Heart left ventricle (tissue), 16 donors: Measurements from ENCODE around the gene MAST3. TPM values are rescaled to one million over a fixed set of nuclear protein-coding genes. Genes with fewer than 3 reads are reported as not detected.

Experiments used
- ATAC-seq, 4 donors: fragments of 200-7000 bp; cut with Tn5 transposase; one replicate each; pipeline ENCODE4 v1.9.1; 2020 to 2022; ENCODE audit warnings: moderate library complexity in 4 of 4, mild to moderate bottlenecking in 3 of 4, moderate number of reproducible peaks in 1 of 4
- DNase-seq, 5 donors: peaks; one replicate each; pipeline ENCODE4 v3.0.0-alpha.2; 2020
- H3K27ac ChIP-seq, 12 donors: fragments of 200-600 bp; sonication (generic) in 4 of 12; one replicate each; pipeline versions ENCODE4 v1.5.0 to v1.8.0; 2016 to 2022; ENCODE audit warnings: mild to moderate bottlenecking in 2 of 12
- H3K27me3 ChIP-seq, 9 donors: fragments of 200-600 bp; sonication (generic) in 2 of 9; one replicate each; pipeline versions ENCODE4 v1.5.1 to v1.8.0; 2016 to 2022; ENCODE audit warnings: mild to moderate bottlenecking in 3 of 9
- H3K36me3 ChIP-seq, 9 donors: fragments of 200-600 bp; sonication (generic) in 2 of 9; one replicate each; pipeline versions ENCODE4 v1.5.0 to v1.8.0; 2018 to 2022; ENCODE audit warnings: mild to moderate bottlenecking in 2 of 9
- H3K4me1 ChIP-seq, 12 donors: fragments of 200-600 bp; sonication (generic) in 4 of 12; one replicate each; pipeline versions ENCODE4 v1.5.0 to v1.8.0; 2016 to 2022; ENCODE audit warnings: mild to moderate bottlenecking in 3 of 12
- H3K4me3 ChIP-seq, 12 donors: fragments of 200-600 bp; sonication (generic) in 4 of 12; one replicate each; pipeline versions ENCODE4 v1.5.0 to v1.8.0; 2017 to 2022; ENCODE audit warnings: mild to moderate bottlenecking in 9 of 12, moderate library complexity in 4 of 12
- H3K9me3 ChIP-seq, 12 donors: fragments of 200-600 bp; sonication (generic) in 4 of 12; one replicate each; pipeline versions ENCODE4 v1.5.0 to v1.8.0; 2016 to 2022; ENCODE audit warnings: mild to moderate bottlenecking in 1 of 12
- POLR2A ChIP-seq, 2 donors: fragments of 450-650 bp; IDR thresholded peaks; one replicate each; pipeline ENCODE4 v1.6.1; 2017; ENCODE audit warnings: antibody characterized with exemption in 2 of 2, mild to moderate bottlenecking in 2 of 2, moderate library complexity in 2 of 2
- WGBS, 4 donors: extraction: QIAGEN DNeasy Blood & Tissue Kit in 2 of 4; methylation state at CpG; one replicate each; pipeline versions ENCODE4 v1.1.5 to v1.1.7; 2013 to 2018; 5-methylcytosine and 5-hydroxymethylcytosine counted together
- intact Hi-C, 10 donors: fragments of 100-400 bp; cut with DNase I; formaldehyde crosslinking; loops; one replicate each; pipeline versions ENCODE4 v1.11.1 to v1.14.2; 2022
- polyA plus RNA-seq, 2 donors: library from polyadenylated mRNA; stranded (reverse); fragments of 200-250 nt; gene quantifications; one replicate each; pipeline ENCODE4 v1.2.3, GENCODE V29; 2013
- total RNA-seq, 9 donors: library from RNA; depleted of rRNA in 2 of 9; stranded (reverse); fragments of >200 nt in 2 of 9; fragmentation: NEBNext Ultra II Directional in 3 of 9; extraction: Animal tissue kit (Norgen Biotek cat#: 25700) in 3 of 9; gene quantifications; one replicate each; pipeline versions ENCODE4 v1.1.0 to v1.2.4, GENCODE V29; 2016 to 2023
- TF ChIP-seq, protein P1 (sequence below), 12 donors: fragments of 200-600 bp; sonication (generic) in 4 of 12; IDR thresholded peaks; one replicate each; pipeline versions ENCODE4 v1.5.0 to v1.8.0; 2018 to 2022; ENCODE audit warnings: antibody characterized with exemption in 12 of 12, mild to moderate bottlenecking in 5 of 12
- donor health status: ischemic (EF 13 %, LVEDD 7.1; RV severe dilation, severe dysfunction).
- donor health status: healthy with polysubstance abuse.
- donor health status: DM: no; HTN: yes; CAD: no.
- donor health status: DM: no; HTN: no; CAD: no.
- donor health status: ischemic (EF 25% LVEDD 6.9; RV normal size, moderate dysfunction).
- donor health status: ischemic (EF 25% LVEDD 5.7; RV mildly dilated, moderate dysfunction).
- donor health status: healthy.
- donor health status: DM: yes; HTN: yes; CAD: no.
- donor health status: ischemic (EF 35%, LVEDD 5.7; RV mildly dilated, moderate dysfunction).
- donor health status: nonischemic (EF 11% LVEDD 7.7; RV severe dilation, severe dysfunction).
- donor health status: DM: yes; HTN: yes; CAD: no.
- donor health status: PGD.
- donor health status: ischemic (EF 29% LVEDD 5.4; RV normal size, mild dysfunction).
- donor health status: nonischemic (EF 23%, LVEDD 6.1; RV moderate dilation, normal function).

MAST3 gene
- total and polyA plus RNA-seq, 11 donors = 1.5 to 9.8 (median 4.7) TPM

DNA sequence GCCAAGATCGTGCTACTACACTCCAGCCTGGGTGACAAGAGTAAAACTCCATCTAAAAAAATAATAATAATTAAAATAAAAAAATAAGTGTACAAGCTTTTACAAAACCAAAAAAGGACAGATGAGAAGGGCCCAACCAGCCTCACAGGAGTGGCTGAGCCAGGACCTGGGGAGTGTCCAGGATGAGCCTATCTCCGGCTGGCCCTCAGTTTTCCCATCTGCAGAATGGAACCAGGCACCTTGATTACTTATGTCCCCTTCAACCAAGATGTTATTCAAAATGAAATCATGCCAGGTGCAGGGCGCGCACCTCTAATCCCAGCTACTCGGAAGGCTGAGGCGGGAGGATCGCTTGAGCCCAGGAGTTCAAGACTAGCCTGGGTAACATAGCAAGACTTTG, 66.5 kb downstream of the MAST3 start:
- Histone ChIP-seq H3K36me3 (peaks cover 0 to 72% (median 63%) of the 10 kb centered on the region in 9 donors), H3K4me3 (no peak overlapping the region), H3K4me1 (peaks cover 0 to 27% (median 13%) of the 10 kb centered on the region in 12 donors), H3K27ac (no peak overlapping the region), H3K27me3 (no peaks in the 10 kb centered on the region), H3K9me3 (no peaks in the 10 kb centered on the region)
- DNase-seq (no peak), ATAC-seq (no peak)
- 95 to 99% (median 96%) methylated on average over 7 of the region's 7 CpGs for WGBS, 4 donors
- no peak for TF ChIP-seq POLR2A (IDR thresholded peaks at IDR 0.05)
- TF ChIP-seq, protein P1, sequence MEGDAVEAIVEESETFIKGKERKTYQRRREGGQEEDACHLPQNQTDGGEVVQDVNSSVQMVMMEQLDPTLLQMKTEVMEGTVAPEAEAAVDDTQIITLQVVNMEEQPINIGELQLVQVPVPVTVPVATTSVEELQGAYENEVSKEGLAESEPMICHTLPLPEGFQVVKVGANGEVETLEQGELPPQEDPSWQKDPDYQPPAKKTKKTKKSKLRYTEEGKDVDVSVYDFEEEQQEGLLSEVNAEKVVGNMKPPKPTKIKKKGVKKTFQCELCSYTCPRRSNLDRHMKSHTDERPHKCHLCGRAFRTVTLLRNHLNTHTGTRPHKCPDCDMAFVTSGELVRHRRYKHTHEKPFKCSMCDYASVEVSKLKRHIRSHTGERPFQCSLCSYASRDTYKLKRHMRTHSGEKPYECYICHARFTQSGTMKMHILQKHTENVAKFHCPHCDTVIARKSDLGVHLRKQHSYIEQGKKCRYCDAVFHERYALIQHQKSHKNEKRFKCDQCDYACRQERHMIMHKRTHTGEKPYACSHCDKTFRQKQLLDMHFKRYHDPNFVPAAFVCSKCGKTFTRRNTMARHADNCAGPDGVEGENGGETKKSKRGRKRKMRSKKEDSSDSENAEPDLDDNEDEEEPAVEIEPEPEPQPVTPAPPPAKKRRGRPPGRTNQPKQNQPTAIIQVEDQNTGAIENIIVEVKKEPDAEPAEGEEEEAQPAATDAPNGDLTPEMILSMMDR (IDR thresholded peaks at IDR 0.05) = no peak
- intact Hi-C loops = loop anchor here in 2 of 10 donors (5.0 kb wide), 1 partner anchor 52 kb away; no protein-coding TSS in a partner anchor

DNA sequence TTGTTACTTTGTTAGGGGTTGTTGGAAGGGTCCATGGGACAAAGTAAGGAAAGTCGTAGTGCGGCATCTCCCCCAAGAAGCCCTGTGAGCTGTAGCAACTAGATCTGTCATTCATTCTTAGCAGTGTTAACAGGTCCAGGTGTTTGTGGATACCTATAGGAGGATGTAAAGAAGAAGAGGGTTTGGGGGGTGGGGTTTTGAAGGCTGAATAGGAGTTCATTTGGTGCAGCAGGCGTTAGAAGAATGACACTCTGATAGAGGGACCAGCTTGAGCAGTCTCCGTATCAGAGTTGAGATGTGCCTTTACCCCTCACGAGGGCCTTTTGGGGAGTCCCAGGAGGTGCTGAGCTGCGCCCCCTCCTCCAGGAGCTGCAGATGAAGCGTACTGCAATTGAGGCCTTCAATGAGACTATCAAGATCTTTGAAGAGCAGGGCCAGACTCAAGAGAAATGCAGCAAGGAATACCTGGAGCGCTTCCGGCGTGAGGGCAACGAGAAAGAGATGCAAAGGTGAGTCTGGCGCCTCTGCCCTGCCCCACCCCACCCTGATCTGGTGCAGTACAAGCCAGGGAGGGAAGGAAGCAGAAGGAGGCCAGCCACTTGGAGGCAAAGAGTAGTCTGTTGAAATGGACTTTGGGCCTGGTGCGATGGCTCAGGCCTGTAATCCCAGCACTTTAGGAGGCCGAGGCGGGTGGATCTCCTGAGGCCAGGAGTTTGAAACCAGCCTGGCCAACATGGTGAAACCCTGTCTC, 68.4 kb downstream of the MAST3 start:
- Histone ChIP-seq H3K4me3 (no peak overlapping the region), H3K27ac (no peak overlapping the region), H3K4me1 (peaks cover 0 to 26% (median 6%) of the 10 kb centered on the region in 12 donors), H3K27me3 (no peaks in the 10 kb centered on the region), H3K36me3 (peaks cover 0 to 78% (median 67%) of the 10 kb centered on the region in 9 donors), H3K9me3 (no peaks in the 10 kb centered on the region)
- ATAC-seq = no peak
- 96 to 98% (median 97%) methylated on average over 15 of the region's 15 CpGs for WGBS, 4 donors
- DNase-seq = no peak
- intact Hi-C loops = loop anchor here in 3 of 10 donors (5.0 kb wide), 1 partner anchor 54 kb away; no protein-coding TSS in a partner anchor
- TF ChIP-seq POLR2A (IDR thresholded peaks at IDR 0.05) = no peak
- TF ChIP-seq, protein P1 (IDR thresholded peaks at IDR 0.05) = no peak

DNA sequence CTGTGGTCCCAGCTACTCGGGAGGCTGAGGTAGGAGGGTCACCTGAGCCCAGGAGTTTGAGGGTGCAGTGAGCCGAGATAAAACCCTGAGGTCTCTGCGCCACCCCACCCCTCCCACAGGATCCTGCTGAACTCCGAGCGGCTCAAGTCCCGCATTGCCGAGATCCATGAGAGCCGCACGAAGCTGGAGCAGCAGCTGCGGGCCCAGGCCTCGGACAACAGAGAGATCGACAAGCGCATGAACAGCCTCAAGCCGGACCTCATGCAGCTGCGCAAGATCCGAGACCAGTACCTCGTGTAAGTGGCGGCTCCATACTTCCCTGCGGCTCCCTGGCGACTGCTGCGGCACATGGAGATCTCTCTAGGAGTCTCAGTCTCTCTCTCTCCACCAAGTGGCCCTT, 69.4 kb downstream of the MAST3 start:
- peaks cover 0 to 77% (median 65%) of the 10 kb centered on the region in 9 donors for H3K36me3 ChIP-seq
- no peak overlapping the region for H3K4me3 ChIP-seq
- H3K9me3 ChIP-seq = no peaks in the 10 kb centered on the region
- no peak for DNase-seq
- WGBS, 4 donors = 94 to 95% (median 95%) methylated on average over 18 to 21 of the region's 21 CpGs
- TF ChIP-seq POLR2A (IDR thresholded peaks at IDR 0.05) = no peak
- TF ChIP-seq, protein P1 (IDR thresholded peaks at IDR 0.05) = no peak
- H3K27ac ChIP-seq = no peak overlapping the region
- ATAC-seq = no peak
- no peaks in the 10 kb centered on the region for H3K27me3 ChIP-seq
- intact Hi-C loops = loop anchor here in 3 of 10 donors (5.0 kb wide), 1 partner anchor 55 kb away; no protein-coding TSS in a partner anchor
- peaks cover 0 to 30% (median 7%) of the 10 kb centered on the region in 12 donors for H3K4me1 ChIP-seq

DNA sequence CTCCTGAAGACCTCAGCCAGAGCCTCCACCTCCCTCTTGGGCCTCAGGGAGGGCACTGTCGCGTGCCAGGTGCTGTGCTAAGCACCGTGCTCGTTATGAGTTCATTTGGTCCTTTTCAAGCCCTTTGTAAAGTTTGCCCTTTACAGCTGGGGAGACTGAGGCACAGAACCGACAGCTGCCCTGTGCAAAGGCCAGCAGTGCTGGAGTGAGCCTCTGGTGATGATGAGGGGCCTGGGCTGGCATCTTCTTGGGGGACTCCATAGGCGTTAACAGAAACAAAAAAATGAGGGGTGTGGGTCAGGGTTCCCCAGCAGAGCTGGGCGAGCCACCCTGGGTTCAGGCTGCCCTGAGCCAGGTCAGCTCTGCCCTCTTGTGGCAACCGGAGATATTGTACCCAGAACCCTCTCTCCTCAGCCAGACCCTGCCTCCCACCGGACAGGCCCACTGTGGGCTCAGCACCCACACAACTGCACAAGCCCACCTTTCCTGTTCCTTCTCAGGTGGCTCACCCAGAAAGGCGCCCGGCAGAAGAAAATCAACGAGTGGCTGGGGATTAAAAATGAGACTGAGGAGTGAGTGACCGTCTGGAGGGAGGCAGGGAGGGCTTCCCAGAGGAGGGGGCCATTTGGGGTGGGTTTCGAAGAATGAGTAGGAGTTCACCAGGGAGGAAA, 70.5 kb downstream of the MAST3 start:
- H3K27me3 ChIP-seq = no peaks in the 10 kb centered on the region
- H3K9me3 ChIP-seq = no peaks in the 10 kb centered on the region
- H3K27ac ChIP-seq = peak overlapping the region in 1 of 12 donors; percentile 95
- TF ChIP-seq, protein P1 (IDR thresholded peaks at IDR 0.05) = peak; percentile 45 to 76 (median 67)
- no peak for TF ChIP-seq POLR2A (IDR thresholded peaks at IDR 0.05)
- peak; percentile 15 to 62 (median 53) for ATAC-seq
- H3K36me3 ChIP-seq = peaks cover 0 to 67% (median 58%) of the 10 kb centered on the region in 9 donors
- WGBS, 4 donors = 71 to 78% (median 72%) methylated on average over 14 of the region's 14 CpGs
- intact Hi-C loops = loop anchor here in 4 of 10 donors (2.0 to 5.0 kb wide), 2 partner anchors 55 to 56 kb away; no protein-coding TSS in a partner anchor
- DNase-seq = peak in 3 of 5 donors; percentile 33 to 52 (median 46)
- no peak overlapping the region for H3K4me3 ChIP-seq
- peaks cover 0 to 40% (median 12%) of the 10 kb centered on the region in 12 donors for H3K4me1 ChIP-seq
